DMS53 treated with DMSO at 0.1 percent for 48 hours (cell line): ENCODE data around the gene AKR1C2.
"Not testable (repeated sequence)": the region's sequence is repeated elsewhere in the genome, so short reads cannot be mapped to it uniquely, and the experiment has no call there.

Source experiments
- DNase-seq: peaks from one replicate; lab custom pipeline; 2025; ENCODE audit not compliant: unreplicated experiment; lab: John Stamatoyannopoulos, UW

Gene AKR1C2

DNA sequence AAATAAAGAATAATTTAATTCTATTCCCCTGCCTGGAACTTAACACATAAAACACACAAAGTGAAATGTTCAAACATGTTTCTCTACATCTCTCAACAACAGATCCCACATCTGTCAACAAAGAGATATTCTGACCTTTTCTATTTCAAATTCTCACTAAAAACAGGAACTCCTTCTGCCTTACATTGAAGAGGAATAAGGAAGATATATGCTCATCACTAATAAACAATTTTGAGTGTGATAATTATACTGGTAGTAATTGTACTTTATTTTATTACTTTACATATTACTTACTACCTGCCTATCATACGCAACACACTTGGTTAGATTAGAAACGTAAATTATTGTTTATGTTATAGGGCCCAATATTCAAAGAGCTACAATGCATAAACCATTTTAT, 13.4 kb downstream of the AKR1C2 start:
- no peak for DNase-seq

- not testable (repeated sequence) for DNase-seq
These were observed 15.5 kb downstream of the AKR1C2 start for GRCh38 chr10:4988000-4988641.

GRCh38 chr10:4984971-4985594, 18.6 kb downstream of the AKR1C2 start:
- no peak for DNase-seq

DNA sequence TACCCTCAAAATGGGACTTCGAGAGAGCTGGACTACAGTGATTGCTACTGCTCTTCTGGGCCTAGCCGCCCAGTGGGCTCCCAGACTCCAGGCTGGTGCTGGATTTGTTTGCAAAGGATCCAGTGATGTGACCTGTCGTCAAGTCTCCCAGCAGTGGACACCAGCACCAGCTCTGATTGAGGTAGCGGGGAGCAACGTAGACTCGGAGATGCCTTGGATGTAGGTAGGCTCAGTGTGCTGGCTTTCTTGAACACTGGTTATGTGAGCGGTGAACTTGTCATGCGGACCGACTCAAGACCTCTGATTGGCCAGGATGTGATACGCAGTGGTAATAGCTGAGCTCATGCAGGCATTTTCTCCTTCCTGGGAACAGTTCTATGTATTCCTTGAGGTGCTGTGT, 19.4 kb downstream of the AKR1C2 start:
- no peak for DNase-seq

- no peak for DNase-seq
These were observed 19.9 kb downstream of the AKR1C2 start for GRCh38 chr10:4983615-4984216.

- DNase-seq: no peak
These were observed 20.9 kb downstream of the AKR1C2 start for GRCh38 chr10:4982764-4983226.

- no peak for DNase-seq
These were observed 21.8 kb downstream of the AKR1C2 start for GRCh38 chr10:4981722-4982471.

GRCh38 chr10:4980793-4981192, 22.9 kb downstream of the AKR1C2 start:
- DNase-seq: no peak

- DNase-seq: no peak
These were observed 24.8 kb downstream of the AKR1C2 start for GRCh38 chr10:4978870-4979269.

- DNase-seq: no peak
These were observed 26.6 kb downstream of the AKR1C2 start for GRCh38 chr10:4977025-4977424.

- DNase-seq: not testable (repeated sequence)
These were observed 29.3 kb downstream of the AKR1C2 start for GRCh38 chr10:4974400-4974799.

DNA sequence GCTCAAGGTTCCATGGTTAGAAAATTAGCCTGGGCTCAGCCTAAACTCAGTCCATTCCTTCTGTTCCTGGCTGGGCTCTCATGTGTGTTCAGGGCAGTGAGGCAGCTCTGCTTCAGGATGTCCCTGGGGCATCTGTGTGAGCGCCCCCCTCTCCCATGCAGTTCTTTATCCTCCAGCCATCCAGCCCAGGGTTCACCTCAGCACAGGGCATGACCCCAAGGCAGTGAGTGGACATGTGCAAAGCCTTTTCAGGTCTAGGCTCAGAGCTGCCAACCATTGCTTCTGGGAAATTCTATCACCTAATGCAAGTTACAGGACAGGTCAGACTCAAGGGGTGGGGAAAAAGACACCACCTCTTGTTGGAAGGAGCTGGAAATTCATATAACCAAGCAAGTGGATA, 30.4 kb downstream of the AKR1C2 start:
- DNase-seq: not testable (repeated sequence)

DNA sequence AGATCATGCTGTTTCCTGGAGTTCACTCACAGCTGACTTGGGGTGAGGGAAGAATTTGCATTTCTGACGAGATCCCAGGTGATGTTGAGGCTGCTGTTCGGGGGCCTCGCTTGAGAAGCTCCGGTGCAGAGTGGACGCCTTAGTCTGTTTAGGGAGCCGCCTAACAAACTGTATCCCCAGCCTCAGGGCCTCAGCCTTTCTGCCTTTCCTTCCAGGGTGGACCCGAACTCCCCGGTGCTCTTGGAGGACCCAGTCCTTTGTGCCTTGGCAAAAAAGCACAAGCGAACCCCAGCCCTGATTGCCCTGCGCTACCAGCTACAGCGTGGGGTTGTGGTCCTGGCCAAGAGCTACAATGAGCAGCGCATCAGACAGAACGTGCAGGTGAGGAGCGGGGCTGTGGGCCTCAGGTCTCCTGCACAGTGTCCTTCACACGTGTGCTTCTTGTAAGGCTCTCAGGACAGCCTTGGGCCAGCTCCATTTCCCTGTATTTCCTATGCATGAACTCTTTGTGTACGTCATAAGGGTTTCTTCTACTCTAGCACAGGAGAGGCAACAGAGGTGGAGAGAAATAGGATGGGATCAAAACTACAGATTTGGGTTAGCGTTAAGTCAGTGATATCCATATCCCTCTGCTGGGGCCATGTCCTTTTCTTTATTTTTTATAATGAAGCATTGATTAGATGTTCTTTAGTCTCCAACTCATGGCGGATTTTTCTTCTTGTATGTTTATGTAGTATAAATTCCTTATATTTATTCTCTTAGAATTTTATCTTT, 31.1 kb downstream of the AKR1C2 start:
- not testable (repeated sequence) for DNase-seq

GRCh38 chr10:4970362-4970761, 33.3 kb downstream of the AKR1C2 start:
- not testable (repeated sequence) for DNase-seq

DNA sequence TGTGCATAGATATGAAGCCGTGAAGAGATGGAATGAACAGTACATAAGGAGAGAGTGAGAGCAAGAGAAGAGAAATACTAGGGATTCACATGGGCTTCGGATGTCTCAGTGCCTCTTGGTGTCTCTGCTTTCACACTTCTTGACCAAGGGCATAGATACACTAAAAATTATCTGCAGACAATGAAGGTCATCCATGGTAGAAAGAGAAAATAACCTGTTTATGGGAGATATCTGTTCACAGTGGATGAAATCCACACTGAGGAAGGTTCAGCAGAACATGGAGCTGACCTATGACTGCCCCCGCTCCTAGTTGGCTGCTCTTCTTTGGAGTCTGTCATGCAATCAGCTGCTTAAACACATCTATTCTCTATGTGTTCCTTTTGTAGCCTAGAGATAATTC, 34.4 kb downstream of the AKR1C2 start:
- DNase-seq: not testable (repeated sequence)

DNA sequence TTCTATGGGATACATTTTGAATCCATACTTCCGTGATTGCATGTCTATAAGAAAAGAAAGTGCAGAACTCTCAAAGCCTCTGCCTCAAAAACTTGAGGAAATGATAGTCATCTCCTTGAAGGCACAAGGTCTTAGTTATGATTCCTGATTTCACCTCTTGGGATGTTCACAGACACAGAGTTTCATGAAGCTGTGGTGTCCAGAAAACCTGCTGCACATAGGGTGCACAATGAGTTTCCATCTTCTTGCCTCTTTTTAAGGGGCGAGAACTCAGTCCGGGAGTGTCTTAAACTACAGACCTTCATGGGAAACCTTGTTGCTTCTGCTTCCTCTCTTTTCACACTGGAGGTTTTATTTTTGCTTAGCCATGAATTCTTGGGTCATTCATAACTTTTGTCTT, 36.5 kb downstream of the AKR1C2 start:
- DNase-seq: not testable (repeated sequence)

DNA sequence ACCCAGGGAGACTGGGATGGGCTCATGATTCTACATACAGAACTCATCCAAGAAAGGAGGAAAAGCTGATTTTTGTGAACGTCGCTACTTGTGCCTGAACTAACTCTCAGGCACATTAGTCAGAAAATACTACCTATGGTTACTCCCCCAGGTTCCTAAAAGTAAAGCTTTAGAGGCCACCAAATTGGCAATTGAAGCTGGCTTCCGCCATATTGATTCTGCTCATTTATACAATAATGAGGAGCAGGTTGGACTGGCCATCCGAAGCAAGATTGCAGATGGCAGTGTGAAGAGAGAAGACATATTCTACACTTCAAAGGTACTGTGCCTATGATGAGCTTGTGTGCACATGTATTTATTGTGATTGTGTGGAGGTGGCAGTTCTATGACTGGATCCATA, 37.9 kb downstream of the AKR1C2 start:
- DNase-seq: not testable (repeated sequence)

DNA sequence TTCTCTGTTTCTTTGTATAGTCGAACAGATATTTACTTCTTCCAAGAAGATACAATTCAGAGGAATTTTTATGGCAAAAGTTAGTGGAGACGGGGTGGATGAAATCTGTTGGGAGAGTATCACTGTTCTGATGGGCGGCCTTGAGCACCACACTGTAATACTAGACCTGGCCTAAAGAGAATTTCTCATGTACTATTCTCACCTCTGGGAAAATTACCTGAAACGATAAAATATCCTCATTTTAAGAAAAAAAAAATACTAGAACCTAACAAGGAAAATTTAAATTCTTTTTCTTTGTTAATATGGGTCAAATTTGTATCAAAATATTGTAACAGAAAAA, 39.9 kb downstream of the AKR1C2 start:
- DNase-seq: not testable (repeated sequence)

- DNase-seq: not testable (repeated sequence)
These were observed 40.5 kb downstream of the AKR1C2 start, which contains the start of gene AKR1C1 for GRCh38 chr10:4962876-4963814. Gene AKR1C1, plus strand, starts transcription at chr10:4963415. Its CDS starts 30 bp downstream, at chr10:4963445.

DNA sequence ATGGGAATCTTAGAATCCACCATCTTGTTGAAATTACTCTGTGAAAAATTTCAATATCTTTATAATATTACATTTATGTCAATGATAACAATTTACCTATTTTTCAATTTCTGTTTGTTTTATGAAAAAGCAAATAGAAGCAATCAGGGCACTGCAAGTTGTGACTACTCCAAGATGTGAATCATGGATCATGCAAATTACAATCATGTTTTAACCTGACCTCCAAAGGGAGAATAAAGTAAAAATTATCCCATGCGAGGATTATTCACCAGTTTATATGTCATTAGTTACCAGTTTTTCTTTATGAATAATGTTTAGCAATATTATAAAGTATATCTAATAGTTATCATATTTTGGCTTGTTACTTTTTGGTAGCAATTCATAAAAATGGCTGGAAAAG, 41.3 kb downstream of the AKR1C2 start:
- DNase-seq: not testable (repeated sequence)
